DOHH2 (cell line): ENCODE results near the gene RESP18.

Experiments
- H3F3A ChIP-seq: fragments of 200-600 bp; sonication (generic), shearing (Covaris generic); 2 replicates; pipeline ENCODE4 v1.6.0; 2016; ENCODE audit warnings: antibody characterized with exemption, mild to moderate bottlenecking; ENCODE audit not compliant: control insufficient read depth, insufficient read depth
- H3K27ac ChIP-seq: fragments of 200-600 bp; sonication (generic); 2 replicates; pipeline ENCODE4 v1.5.1; 2014; ENCODE audit warnings: low read depth, mild to moderate bottlenecking, low read length, moderate library complexity
- H3K27me3 ChIP-seq: fragments of 200-600 bp; sonication (generic); 2 replicates; pipeline ENCODE4 v1.6.1; 2014; ENCODE audit warnings: mild to moderate bottlenecking, low read length, mixed read lengths; ENCODE audit not compliant: control insufficient read depth
- H3K36me3 ChIP-seq: fragments of 200-600 bp; sonication (generic); 2 replicates; pipeline ENCODE4 v1.6.1; 2014; ENCODE audit warnings: mild to moderate bottlenecking, low read length, moderate library complexity, mixed read lengths; ENCODE audit not compliant: control insufficient read depth
- H3K4me1 ChIP-seq: fragments of 200-600 bp; sonication (generic); 2 replicates; pipeline ENCODE4 v1.6.1; 2014; ENCODE audit warnings: mild to moderate bottlenecking, low read length, mixed read lengths; ENCODE audit not compliant: control insufficient read depth
- H3K4me2 ChIP-seq: fragments of 200-600 bp; sonication (generic); 2 replicates; pipeline ENCODE4 v1.6.0; 2014; ENCODE audit warnings: mild to moderate bottlenecking, low read length, moderate library complexity
- H3K4me3 ChIP-seq: fragments of 200-600 bp; sonication (generic); 2 replicates; pipeline ENCODE4 v1.5.1; 2014; ENCODE audit warnings: mild to moderate bottlenecking, low read length, mixed read lengths
- H3K79me2 ChIP-seq: fragments of 200-600 bp; sonication (generic); 2 replicates; pipeline ENCODE4 v1.6.1; 2014; ENCODE audit warnings: mild to moderate bottlenecking, low read length, mixed read lengths; ENCODE audit not compliant: control insufficient read depth
- H3K9me2 ChIP-seq: fragments of 200-600 bp; sonication (generic); replicated peaks from 2 replicates; pipeline ENCODE4 v1.6.1; 2014; ENCODE audit warnings: mild to moderate bottlenecking, low read length, mixed read lengths; ENCODE audit not compliant: control insufficient read depth
- H3K9me3 ChIP-seq: fragments of 200-600 bp; sonication (generic); 2 replicates; pipeline ENCODE4 v1.6.1; 2014; ENCODE audit warnings: antibody characterized with exemption, low read length, mixed read lengths; ENCODE audit not compliant: control insufficient read depth, insufficient read depth
- H4K20me1 ChIP-seq: fragments of 200-600 bp; sonication (generic); 2 replicates; pipeline ENCODE4 v1.6.0; 2014; ENCODE audit warnings: low read depth, mild to moderate bottlenecking, antibody characterized with exemption, low read length, moderate library complexity; ENCODE audit not compliant: control insufficient read depth, insufficient read depth
- CTCF ChIP-seq: fragments of 200-600 bp; sonication (generic); IDR thresholded peaks from one replicate; pipeline ENCODE4 v1.5.1; 2014; ENCODE audit warnings: antibody characterized with exemption, mild to moderate bottlenecking, low read depth, low read length; ENCODE audit not compliant: poor library complexity, severe bottlenecking
- EZH2phosphoT487 ChIP-seq: fragments of 200-600 bp; sonication (generic); IDR thresholded peaks from 2 replicates; pipeline ENCODE4 v1.6.1; 2017; ENCODE audit warnings: borderline replicate concordance, mild to moderate bottlenecking, antibody characterized with exemption, low read length, moderate library complexity, mixed read lengths

RESP18 gene

DNA sequence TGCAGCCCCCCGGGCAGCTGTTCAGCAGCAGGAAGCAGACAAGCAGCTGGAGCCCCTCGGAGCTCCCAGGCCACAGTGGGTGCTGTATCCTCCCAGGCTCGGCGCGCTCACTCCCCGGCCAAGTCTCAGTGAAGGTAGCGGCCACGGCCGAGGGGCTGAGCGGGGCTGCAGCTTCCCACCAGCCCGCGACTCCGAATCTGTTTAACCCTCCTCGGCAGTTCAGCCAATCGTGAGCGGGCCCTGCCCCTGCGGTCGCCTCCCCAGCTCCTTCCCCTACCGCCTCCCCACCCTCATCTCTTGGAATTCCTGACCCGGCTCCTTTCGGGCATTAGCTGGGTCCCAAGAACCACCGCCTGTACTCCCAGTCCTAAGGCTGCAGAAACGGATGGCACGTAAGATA is at the start of gene RESP18:
Gene RESP18 (minus strand): TSS at position 203 of the 400 bp plus-strand sequence.
- Histone ChIP-seq H3F3A (no peaks in the 10 kb centered on the region), H3K36me3 (no peaks in the 10 kb centered on the region), H3K27ac (no peak within 1 kb of the TSS), H3K4me1 (no peaks in the 10 kb centered on the region), H3K4me3 (no peak within 1 kb of the TSS), H3K9me3 (no peaks in the 10 kb centered on the region), H4K20me1 (no peaks in the 10 kb centered on the region), H3K79me2 (no peaks in the 10 kb centered on the region), H3K27me3 (peaks cover 38% of the 10 kb centered on the region), H3K4me2 (no peak within 1 kb of the TSS), H3K9me2 (no peaks in the 10 kb centered on the region)
- TF ChIP-seq CTCF (no peak), EZH2phosphoT487 (no peak)

- no peaks in the 10 kb centered on the region for H3K9me3 ChIP-seq
- H3K9me2 ChIP-seq: no peaks in the 10 kb centered on the region
- H3K36me3 ChIP-seq: peaks cover 13% of the 10 kb centered on the region
- no peak overlapping the region for H3K27ac ChIP-seq
- peaks cover under 1% of the 10 kb centered on the region; the same call in 1 of the 2 replicates for H3K79me2 ChIP-seq
- TF ChIP-seq CTCF (no peak), EZH2phosphoT487 (no peak)
- H3K4me1 ChIP-seq: peaks cover 1% of the 10 kb centered on the region
- no peak overlapping the region for H3K4me3 ChIP-seq
- no peaks in the 10 kb centered on the region for H3F3A ChIP-seq
- H3K4me2 ChIP-seq: no peak overlapping the region
- no peaks in the 10 kb centered on the region for H3K27me3 ChIP-seq
- no peaks in the 10 kb centered on the region for H4K20me1 ChIP-seq
Observed at GRCh38 chr2:219381448-219381847, 48.9 kb upstream of the RESP18 start.

DNA sequence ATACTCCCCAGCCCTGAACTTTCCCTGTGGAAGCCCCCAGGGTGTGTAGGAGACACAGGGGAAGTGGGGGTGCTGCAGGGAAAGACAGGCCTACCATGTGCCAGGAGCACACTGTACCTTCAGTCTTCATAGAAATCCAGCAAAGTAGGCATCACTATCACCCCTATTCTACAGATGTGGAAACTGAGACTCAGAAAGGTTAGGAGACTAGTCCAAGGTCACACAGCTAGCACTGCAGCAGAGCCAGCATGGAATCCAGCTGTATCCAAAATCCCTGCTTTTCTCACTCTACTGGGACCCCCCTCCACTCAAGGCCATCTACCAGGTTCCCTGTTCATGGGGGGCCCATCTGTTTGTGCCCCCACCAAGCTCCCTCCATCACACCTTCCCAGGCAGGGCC is 48.4 kb upstream of the RESP18 start:
- Histone ChIP-seq H3K4me3 (no peak overlapping the region), H3K27ac (no peak overlapping the region), H3K9me3 (no peaks in the 10 kb centered on the region), H4K20me1 (no peaks in the 10 kb centered on the region), H3K79me2 (no peaks in the 10 kb centered on the region), H3K4me1 (no peaks in the 10 kb centered on the region), H3K36me3 (peaks cover 7% of the 10 kb centered on the region), H3K27me3 (no peaks in the 10 kb centered on the region), H3F3A (no peaks in the 10 kb centered on the region), H3K9me2 (no peaks in the 10 kb centered on the region), H3K4me2 (no peak overlapping the region)
- TF ChIP-seq EZH2phosphoT487 (no peak), CTCF (no peak)
